Liver (tissue), 3 donors: ENCODE data around the gene LMOD1.

ENCODE experiments used
- EGR1 ChIP-seq, 2 donors: IDR thresholded peaks; 2 replicates each; pipeline ENCODE4 v1.6.1; 2016 to 2018; ENCODE audit warnings: antibody characterized with exemption in 2 of 2, low read depth in 2 of 2
- SP1 ChIP-seq: IDR thresholded peaks from 2 replicates; pipeline ENCODE4 v1.6.1; 2018; ENCODE audit warnings: antibody characterized with exemption, mild to moderate bottlenecking
- YY1 ChIP-seq: IDR thresholded peaks from 2 replicates; pipeline ENCODE4 v1.6.1; 2016; ENCODE audit warnings: antibody characterized with exemption, mild to moderate bottlenecking
- TF ChIP-seq, protein P1 (sequence below): fragments of 150-350 bp; IDR thresholded peaks from 2 replicates; pipeline ENCODE4 v1.5.1; 2017; ENCODE audit warnings: improper control_type of control experiment, low read depth, low read length; ENCODE audit not compliant: missing input control
- TF ChIP-seq, protein P2 (sequence below): IDR thresholded peaks from 2 replicates; pipeline ENCODE4 v1.6.1; 2016; ENCODE audit warnings: antibody characterized with exemption, mild to moderate bottlenecking
- TF ChIP-seq, protein P3 (sequence below): IDR thresholded peaks from 2 replicates; pipeline ENCODE4 v1.6.1; 2016; ENCODE audit warnings: antibody characterized with exemption
- donor health status: healthy.
- donor health status: healthy.

GRCh38 chr1:201886103-201886885 lies 60.1 kb downstream of the LMOD1 start:
- TF ChIP-seq, protein P1, sequence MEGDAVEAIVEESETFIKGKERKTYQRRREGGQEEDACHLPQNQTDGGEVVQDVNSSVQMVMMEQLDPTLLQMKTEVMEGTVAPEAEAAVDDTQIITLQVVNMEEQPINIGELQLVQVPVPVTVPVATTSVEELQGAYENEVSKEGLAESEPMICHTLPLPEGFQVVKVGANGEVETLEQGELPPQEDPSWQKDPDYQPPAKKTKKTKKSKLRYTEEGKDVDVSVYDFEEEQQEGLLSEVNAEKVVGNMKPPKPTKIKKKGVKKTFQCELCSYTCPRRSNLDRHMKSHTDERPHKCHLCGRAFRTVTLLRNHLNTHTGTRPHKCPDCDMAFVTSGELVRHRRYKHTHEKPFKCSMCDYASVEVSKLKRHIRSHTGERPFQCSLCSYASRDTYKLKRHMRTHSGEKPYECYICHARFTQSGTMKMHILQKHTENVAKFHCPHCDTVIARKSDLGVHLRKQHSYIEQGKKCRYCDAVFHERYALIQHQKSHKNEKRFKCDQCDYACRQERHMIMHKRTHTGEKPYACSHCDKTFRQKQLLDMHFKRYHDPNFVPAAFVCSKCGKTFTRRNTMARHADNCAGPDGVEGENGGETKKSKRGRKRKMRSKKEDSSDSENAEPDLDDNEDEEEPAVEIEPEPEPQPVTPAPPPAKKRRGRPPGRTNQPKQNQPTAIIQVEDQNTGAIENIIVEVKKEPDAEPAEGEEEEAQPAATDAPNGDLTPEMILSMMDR: no peak
- TF ChIP-seq, protein P2, sequence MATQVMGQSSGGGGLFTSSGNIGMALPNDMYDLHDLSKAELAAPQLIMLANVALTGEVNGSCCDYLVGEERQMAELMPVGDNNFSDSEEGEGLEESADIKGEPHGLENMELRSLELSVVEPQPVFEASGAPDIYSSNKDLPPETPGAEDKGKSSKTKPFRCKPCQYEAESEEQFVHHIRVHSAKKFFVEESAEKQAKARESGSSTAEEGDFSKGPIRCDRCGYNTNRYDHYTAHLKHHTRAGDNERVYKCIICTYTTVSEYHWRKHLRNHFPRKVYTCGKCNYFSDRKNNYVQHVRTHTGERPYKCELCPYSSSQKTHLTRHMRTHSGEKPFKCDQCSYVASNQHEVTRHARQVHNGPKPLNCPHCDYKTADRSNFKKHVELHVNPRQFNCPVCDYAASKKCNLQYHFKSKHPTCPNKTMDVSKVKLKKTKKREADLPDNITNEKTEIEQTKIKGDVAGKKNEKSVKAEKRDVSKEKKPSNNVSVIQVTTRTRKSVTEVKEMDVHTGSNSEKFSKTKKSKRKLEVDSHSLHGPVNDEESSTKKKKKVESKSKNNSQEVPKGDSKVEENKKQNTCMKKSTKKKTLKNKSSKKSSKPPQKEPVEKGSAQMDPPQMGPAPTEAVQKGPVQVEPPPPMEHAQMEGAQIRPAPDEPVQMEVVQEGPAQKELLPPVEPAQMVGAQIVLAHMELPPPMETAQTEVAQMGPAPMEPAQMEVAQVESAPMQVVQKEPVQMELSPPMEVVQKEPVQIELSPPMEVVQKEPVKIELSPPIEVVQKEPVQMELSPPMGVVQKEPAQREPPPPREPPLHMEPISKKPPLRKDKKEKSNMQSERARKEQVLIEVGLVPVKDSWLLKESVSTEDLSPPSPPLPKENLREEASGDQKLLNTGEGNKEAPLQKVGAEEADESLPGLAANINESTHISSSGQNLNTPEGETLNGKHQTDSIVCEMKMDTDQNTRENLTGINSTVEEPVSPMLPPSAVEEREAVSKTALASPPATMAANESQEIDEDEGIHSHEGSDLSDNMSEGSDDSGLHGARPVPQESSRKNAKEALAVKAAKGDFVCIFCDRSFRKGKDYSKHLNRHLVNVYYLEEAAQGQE: no peak
- no peak for TF ChIP-seq YY1
- TF ChIP-seq, protein P3, sequence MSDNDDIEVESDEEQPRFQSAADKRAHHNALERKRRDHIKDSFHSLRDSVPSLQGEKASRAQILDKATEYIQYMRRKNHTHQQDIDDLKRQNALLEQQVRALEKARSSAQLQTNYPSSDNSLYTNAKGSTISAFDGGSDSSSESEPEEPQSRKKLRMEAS: no peak
- TF ChIP-seq EGR1 (IDR thresholded peaks at IDR 0.05; ENCODE audit: low read depth in 2 of 2): no peak
- no peak for TF ChIP-seq SP1
